Neural cell (in vitro differentiated cells): ENCODE results near the gene PLVAP.

Experiments used
- EZH2 ChIP-seq: fragments of 200-600, 300-800 bp; shearing (Covaris generic), sonication (generic); IDR thresholded peaks from 2 replicates; pipeline ENCODE4 v1.6.1; 2014; ENCODE audit warnings: antibody characterized with exemption, low read length, borderline replicate concordance, mild to moderate bottlenecking; ENCODE audit not compliant: insufficient read depth, poor library complexity, severe bottlenecking
- RAD21 ChIP-seq: fragments of 450-650 bp; conservative IDR thresholded peaks from 2 replicates; pipeline ENCODE4 v1.6.1; 2014; ENCODE audit warnings: antibody characterized with exemption, mild to moderate bottlenecking, moderate library complexity
- SMC3 ChIP-seq: fragments of 450-650 bp; conservative IDR thresholded peaks from 2 replicates; pipeline ENCODE4 v1.6.1; 2014; ENCODE audit warnings: antibody characterized with exemption, mild to moderate bottlenecking, moderate library complexity; ENCODE audit not compliant: poor library complexity
- TF ChIP-seq, protein P1 (sequence below): fragments of 450-650 bp; IDR thresholded peaks from 2 replicates; pipeline ENCODE4 v1.5.1; 2014; ENCODE audit warnings: antibody characterized with exemption, mild to moderate bottlenecking, moderate library complexity; ENCODE audit not compliant: poor library complexity, severe bottlenecking

DNA sequence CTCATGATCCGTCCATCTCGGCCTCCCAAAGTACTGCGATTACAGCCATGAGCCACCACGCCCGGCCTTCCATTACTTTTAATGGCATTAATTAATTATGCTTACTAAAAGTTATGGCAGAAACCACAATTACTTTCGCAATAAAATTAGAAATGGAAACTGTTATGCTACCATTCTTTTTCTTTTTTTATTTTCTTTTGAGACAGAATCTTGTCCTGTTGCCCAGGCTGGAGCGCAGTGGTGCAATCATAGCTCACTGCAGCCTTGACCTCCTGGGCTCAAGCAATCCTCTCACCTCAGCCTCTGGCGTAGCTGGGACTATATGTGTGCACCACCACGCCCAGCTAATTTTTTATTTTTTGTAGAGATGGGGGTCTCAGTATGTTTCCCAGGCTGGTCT lies 32.8 kb upstream of the PLVAP start:
- TF ChIP-seq, protein P1, sequence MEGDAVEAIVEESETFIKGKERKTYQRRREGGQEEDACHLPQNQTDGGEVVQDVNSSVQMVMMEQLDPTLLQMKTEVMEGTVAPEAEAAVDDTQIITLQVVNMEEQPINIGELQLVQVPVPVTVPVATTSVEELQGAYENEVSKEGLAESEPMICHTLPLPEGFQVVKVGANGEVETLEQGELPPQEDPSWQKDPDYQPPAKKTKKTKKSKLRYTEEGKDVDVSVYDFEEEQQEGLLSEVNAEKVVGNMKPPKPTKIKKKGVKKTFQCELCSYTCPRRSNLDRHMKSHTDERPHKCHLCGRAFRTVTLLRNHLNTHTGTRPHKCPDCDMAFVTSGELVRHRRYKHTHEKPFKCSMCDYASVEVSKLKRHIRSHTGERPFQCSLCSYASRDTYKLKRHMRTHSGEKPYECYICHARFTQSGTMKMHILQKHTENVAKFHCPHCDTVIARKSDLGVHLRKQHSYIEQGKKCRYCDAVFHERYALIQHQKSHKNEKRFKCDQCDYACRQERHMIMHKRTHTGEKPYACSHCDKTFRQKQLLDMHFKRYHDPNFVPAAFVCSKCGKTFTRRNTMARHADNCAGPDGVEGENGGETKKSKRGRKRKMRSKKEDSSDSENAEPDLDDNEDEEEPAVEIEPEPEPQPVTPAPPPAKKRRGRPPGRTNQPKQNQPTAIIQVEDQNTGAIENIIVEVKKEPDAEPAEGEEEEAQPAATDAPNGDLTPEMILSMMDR: no peak
- TF ChIP-seq SMC3: no peak
- no peak for TF ChIP-seq RAD21
- TF ChIP-seq EZH2: no peak
